H1 (cell line): ENCODE data around the gene ROS1. TPM values are rescaled to one million over a fixed set of nuclear protein-coding genes. Genes with fewer than 3 reads are reported as not detected.

Source experiments
- CHD7 ChIP-seq: fragments of 300-600 bp; sonication (generic); IDR thresholded peaks from 2 replicates; pipeline ENCODE4 v1.7.1; 2012; ENCODE audit warnings: low read length, moderate library complexity, mild to moderate bottlenecking, inconsistent platforms; ENCODE audit not compliant: insufficient replicate concordance
- HDAC2 ChIP-seq, 2 experiments: fragments of 300-600 bp in 1 of 2; sonication (generic) in 1 of 2; IDR thresholded peaks; 2 replicates each; pipeline ENCODE4 v1.6.1; 2011 to 2012; ENCODE audit warnings: low read depth in 2 of 2, low read length in 2 of 2, mild to moderate bottlenecking in 2 of 2, moderate library complexity in 2 of 2, borderline replicate concordance in 1 of 2, inconsistent platforms in 1 of 2
- JUND ChIP-seq: IDR thresholded peaks from 2 replicates; pipeline ENCODE4 v1.6.1; 2011; ENCODE audit warnings: mild to moderate bottlenecking, improper control_type of control experiment, low read length
- polyA plus RNA-seq, 7 experiments: library from polyadenylated mRNA; depleted of rRNA in 3 of 7; stranded (reverse) in 5 of 7; unstranded in 2 of 7; fragments of >200 nt in 5 of 7; fragments of 200-250 nt in 2 of 7; gene quantifications; 1 replicate in 5 of 7; 2 replicates in 1 of 7; 4 replicates in 1 of 7; pipeline versions ENCODE4 v1.2.1 to v1.2.3, GENCODE V29; 2011 to 2013; ENCODE audit warnings: missing spikeins in 2 of 7, mixed read lengths in 2 of 7
- total RNA-seq: library from RNA; stranded (reverse); fragmentation: NEBNext Ultra II Directional; extraction: Animal tissue kit (Norgen Biotek cat#: 25700); gene quantifications from 2 replicates; pipeline ENCODE4 v1.2.1, GENCODE V29; 2021

The ROS1 gene
- total and polyA plus RNA-seq, 2 of the 8 experiments (the other 6 are each of a cell fraction or from before 2014, with no cell fraction given), result not detected

- TF ChIP-seq CHD7 (no peak), JUND (no peak), HDAC2 (IDR thresholded peaks at IDR 0.05; ENCODE audit: borderline replicate concordance in 1 of 2, low read depth in 2 of 2, low read length in 2 of 2) (no peak)
Measured at GRCh38 chr6:117326396-117326795, 99.3 kb downstream of the ROS1 start (continued).
